GM19193 (cell line): ENCODE data around the gene CSNK1A1L.

Source experiments
- POLR2A ChIP-seq: IDR thresholded peaks from 4 replicates; pipeline ENCODE4 v1.6.1; 2011; ENCODE audit not compliant: insufficient read depth, insufficient read length; ENCODE audit errors: extremely low read depth

Gene CSNK1A1L

DNA sequence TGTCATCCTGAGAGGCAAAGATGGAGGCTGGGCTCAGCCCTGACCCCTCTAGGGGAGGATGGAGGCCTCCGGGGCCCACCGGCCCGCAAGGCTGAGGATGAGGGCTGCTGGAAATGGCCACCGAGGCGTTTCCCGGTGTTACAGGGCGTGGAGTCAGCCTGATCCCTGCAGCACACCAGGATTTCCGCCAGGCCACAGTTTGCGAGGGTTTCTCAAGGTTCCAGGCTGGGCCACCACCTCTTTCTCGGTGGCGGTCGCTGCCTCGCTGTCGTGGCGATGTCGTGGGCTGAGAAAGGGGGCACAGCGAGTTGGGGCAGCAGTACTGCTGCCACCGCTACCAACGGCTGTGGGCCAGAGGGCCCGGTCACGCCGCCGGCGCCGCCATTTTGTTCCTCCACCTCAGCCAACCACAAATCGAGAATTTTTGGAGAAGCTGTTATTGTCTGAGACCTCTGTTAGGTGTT is at the start of gene CSNK1A1L:
Gene CSNK1A1L (minus strand): TSS at position 414 of the 464 bp plus-strand sequence. CDS start 408 bp downstream, at position 6.
- TF ChIP-seq POLR2A, result no peak

DNA sequence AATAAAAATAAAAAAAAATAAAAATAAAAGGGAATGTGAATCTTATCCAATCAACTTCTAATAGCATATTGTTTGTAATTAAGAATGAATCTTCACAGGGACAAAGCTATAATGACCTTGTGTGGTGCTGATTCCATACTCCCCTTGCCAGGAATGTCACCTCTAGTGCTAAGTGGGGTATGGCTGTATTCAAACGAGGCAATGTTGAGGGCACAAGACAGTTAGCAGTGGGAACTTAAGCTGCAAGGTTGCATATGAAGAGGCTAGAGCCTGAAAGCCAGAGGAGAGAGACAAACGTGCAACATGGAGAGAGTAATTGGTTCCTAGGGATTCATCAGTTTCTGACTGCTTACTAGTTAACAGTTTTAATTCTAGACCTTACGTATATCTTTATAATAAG is 43.9 kb upstream of the CSNK1A1L start:
- TF ChIP-seq POLR2A, result no peak

- TF ChIP-seq POLR2A, result no peak
Observed at GRCh38 chr13:37148501-37148900, 43.0 kb upstream of the CSNK1A1L start.

GRCh38 chr13:37144661-37145060 is 39.2 kb upstream of the CSNK1A1L start:
- TF ChIP-seq POLR2A, result no peak

DNA sequence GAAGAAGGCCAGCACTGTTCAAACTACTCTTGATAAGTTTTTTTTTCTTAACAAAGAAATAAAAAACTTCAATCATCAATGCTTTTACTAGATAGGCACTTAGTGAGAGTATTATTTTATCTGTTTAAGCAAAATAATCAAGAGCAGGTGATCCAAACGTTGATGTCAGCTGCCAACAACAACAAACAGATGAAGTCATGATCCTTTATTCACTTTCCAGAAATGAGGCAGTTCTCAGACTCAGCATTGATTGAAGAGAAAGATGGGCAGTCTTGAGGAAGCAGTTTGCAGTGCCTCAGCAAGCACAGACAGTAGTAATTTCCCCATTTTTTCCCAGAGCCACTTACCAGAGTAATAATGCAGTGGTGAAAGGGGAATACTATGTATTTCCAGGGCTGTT is 38.4 kb upstream of the CSNK1A1L start:
- TF ChIP-seq POLR2A, result no peak

DNA sequence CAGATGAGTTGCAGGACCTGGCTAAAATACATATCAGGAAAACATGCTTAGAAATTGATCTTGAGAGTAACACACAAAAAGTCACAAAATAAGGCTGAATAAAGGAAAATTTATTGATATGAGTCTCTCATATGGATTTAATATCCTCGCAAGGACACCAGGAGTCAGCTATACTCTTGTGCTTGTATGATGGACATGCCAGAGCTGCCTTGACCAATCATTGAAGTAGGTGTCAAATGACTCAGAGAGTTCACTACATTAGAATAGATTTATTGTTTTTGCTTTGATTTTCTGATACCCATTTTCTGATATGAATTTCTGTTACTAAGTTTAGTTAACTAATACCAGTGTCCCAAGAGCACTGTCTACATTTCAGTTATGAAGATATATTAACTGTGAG is 37.4 kb upstream of the CSNK1A1L start:
- no peak for TF ChIP-seq POLR2A

- no peak for TF ChIP-seq POLR2A
Observed at GRCh38 chr13:37141011-37141410, 35.5 kb upstream of the CSNK1A1L start.

GRCh38 chr13:37139356-37139755 is 33.9 kb upstream of the CSNK1A1L start:
- no peak for TF ChIP-seq POLR2A

DNA sequence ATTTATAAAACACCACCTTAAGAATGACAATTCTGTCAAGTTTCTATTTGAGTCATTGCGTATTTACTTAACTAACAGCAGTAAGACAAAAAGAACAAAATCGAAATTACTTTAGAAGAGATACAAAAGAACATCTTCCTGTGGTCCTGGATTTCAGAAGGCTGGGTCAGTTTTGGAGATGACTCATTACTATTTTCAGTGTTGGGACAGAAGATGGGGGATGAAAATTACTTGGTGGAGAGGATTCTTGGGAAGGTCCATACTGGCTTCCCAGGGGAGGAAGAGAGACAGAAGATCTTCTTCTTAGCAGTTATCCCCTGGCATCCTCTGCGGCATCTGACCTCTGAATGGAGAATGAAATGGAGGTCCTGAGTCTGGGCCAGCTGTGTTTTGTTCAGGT is 33.5 kb upstream of the CSNK1A1L start:
- TF ChIP-seq POLR2A, result no peak

DNA sequence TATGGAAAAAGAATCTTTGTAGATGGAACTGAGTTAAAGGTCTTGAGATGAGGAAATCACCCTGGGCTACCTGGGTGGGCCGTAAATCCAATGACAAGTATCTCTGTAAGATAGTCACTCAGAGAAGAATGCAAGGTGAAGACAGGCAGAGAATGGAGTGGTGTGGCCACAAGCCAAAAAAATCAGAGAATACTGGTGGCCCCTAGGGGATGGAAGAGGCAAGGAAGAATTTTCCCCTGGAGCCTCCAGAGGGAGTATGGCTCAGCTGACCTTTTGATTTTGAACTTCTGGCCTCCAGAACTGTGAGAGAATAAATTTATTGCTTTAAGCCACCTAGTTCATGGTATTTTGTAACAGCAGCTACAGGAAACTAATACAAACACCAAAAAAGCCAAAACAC is 32.7 kb upstream of the CSNK1A1L start:
- no peak for TF ChIP-seq POLR2A

DNA sequence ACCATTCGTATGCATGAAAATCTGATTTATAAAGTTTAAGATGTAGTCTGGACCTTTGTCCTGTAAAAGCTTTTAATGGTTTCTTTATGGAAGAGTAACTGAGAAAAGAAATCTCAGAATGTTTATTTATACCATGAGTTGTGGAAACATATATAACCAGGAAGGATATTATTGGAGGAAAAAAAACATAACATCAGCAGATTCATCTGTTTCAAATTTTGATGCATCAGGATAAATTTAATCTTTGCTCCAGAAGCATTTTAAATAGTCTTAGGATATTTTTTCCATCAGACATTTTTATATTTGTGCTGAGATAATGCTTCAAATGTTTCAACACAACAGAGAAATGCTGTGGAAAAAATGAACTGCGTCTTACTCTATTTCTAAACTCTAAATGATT is 31.2 kb upstream of the CSNK1A1L start:
- no peak for TF ChIP-seq POLR2A

GRCh38 chr13:37136187-37136586 is 30.7 kb upstream of the CSNK1A1L start:
- TF ChIP-seq POLR2A, result no peak

DNA sequence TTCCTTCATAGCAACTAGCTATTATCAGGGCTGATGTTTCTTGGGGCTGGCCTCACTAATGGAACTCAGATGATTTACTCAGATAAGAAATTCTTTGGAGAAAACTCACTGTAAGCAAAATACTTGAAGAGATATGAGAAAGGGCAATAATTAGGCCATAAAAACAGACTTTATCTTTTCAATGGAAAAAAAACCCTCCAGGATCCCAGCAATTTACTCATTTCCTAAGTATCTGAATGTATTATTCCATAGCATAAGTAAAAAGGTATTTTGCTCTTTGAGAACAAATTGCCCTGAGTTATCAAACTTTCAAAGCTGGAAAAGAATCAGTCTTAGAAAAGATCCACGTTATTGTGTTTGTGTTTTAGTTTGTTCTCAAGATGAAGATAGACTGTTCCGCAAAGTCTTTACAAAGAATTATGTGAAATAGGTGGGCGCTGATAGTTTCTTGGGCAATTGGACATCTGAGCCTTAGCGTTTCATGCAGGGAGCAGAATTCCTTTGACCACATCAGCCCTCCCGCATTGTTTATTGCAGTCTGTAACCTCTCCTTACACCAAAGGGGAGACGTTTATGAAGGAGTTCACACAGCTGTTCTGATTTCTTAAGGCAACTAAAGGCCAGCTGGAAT is 29.1 kb upstream of the CSNK1A1L start:
- no peak for TF ChIP-seq POLR2A

- TF ChIP-seq POLR2A, result no peak
Observed at GRCh38 chr13:37132211-37132610, 26.7 kb upstream of the CSNK1A1L start.

DNA sequence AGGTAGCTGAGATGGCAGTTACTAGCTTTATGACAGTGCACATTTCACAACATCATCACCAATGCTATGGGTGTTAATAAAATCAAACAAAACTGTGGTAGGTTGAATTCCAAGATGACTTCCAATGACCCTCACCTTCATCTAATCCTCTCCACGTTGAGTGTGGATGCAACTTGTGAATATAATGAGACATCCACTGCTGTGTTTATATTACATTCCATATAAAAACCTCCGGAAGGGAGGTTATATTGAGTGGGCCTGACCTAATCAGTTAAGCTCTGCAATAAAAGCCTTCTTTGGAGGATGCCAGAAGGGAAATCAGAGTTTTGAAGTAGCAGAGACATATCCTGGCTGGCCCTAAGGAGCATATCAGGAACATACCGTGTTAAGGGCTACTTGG is 25.6 kb upstream of the CSNK1A1L start:
- no peak for TF ChIP-seq POLR2A

GRCh38 chr13:37129866-37130265 is 24.4 kb upstream of the CSNK1A1L start:
- TF ChIP-seq POLR2A, result no peak
